GM10266 (cell line): ENCODE results near the gene MSANTD4.
"Not testable (repeated sequence)": the region's sequence is repeated elsewhere in the genome, so short reads cannot be mapped to it uniquely, and the experiment has no call there.

Experiments
- DNase-seq: peaks from one replicate; pipeline ENCODE4 v3.0.0; 2012; ENCODE audit errors: extremely low spot score
- CTCF ChIP-seq: IDR thresholded peaks from 2 replicates; pipeline ENCODE4 v1.5.1; 2012; ENCODE audit warnings: mild to moderate bottlenecking, low read depth; ENCODE audit not compliant: control insufficient read depth, insufficient read depth; ENCODE audit errors: missing control alignments

The MSANTD4 gene

GRCh38 chr11:106021967-106022794 is at the start of gene MSANTD4:
Gene MSANTD4, minus strand, starts transcription at chr11:106022240. Its CDS starts 11,323 bp downstream, at chr11:106010917.
- no peak for TF ChIP-seq CTCF

GRCh38 chr11:106070606-106071005 is 48.6 kb upstream of the MSANTD4 start:
- no peak for TF ChIP-seq CTCF
- no peak for DNase-seq

More at GRCh38 chr11:106021967-106022794, at the start of gene MSANTD4:
- DNase-seq = peak; percentile 92

- no peak for TF ChIP-seq CTCF
- no peak for DNase-seq
Observed at GRCh38 chr11:106063009-106063408, 41.0 kb upstream of the MSANTD4 start.

GRCh38 chr11:106061954-106062949 is 40.2 kb upstream of the MSANTD4 start:
- TF ChIP-seq CTCF = no peak
- no peak for DNase-seq

GRCh38 chr11:106061249-106061784 is 39.3 kb upstream of the MSANTD4 start:
- TF ChIP-seq CTCF = no peak
- no peak for DNase-seq

- no peak for DNase-seq
- no peak for TF ChIP-seq CTCF
Observed at GRCh38 chr11:106059617-106060016, 37.6 kb upstream of the MSANTD4 start.

- not testable (repeated sequence) for DNase-seq
Observed at GRCh38 chr11:106058377-106058776, 36.3 kb upstream of the MSANTD4 start.
